SJSA1 (cell line): ENCODE measurements around the gene ZNF581. TPM values are rescaled to one million over a fixed set of nuclear protein-coding genes. Genes with fewer than 3 reads are reported as not detected.

ENCODE experiments used
- DNase-seq, 2 experiments: peaks; one replicate each; pipeline ENCODE4 v3.0.0-alpha.2; 2015 to 2020; ENCODE audit warnings: low spot score in 2 of 2, low read depth in 1 of 2
- H3K27ac ChIP-seq: fragments of 250-450 bp; sonication (Bioruptor Pico); 2 replicates; pipeline ENCODE4 v1.5.1; 2020; ENCODE audit warnings: mild to moderate bottlenecking, moderate library complexity
- H3K27me3 ChIP-seq: fragments of 250-450 bp; sonication (Bioruptor Pico); replicated peaks from 2 replicates; pipeline ENCODE4 v1.5.1; 2020; ENCODE audit warnings: mild to moderate bottlenecking, moderate library complexity
- H3K36me3 ChIP-seq: fragments of 250-450 bp; sonication (Bioruptor Pico); 2 replicates; pipeline ENCODE4 v1.5.1; 2020; ENCODE audit warnings: mild to moderate bottlenecking
- H3K4me1 ChIP-seq: fragments of 250-450 bp; sonication (Bioruptor Pico); replicated peaks from 2 replicates; pipeline ENCODE4 v1.6.1; 2021; ENCODE audit warnings: mild to moderate bottlenecking
- H3K4me3 ChIP-seq: fragments of 250-450 bp; sonication (Bioruptor Pico); 2 replicates; pipeline ENCODE4 v1.5.1; 2020; ENCODE audit warnings: mild to moderate bottlenecking
- H3K9me3 ChIP-seq: fragments of 250-450 bp; sonication (Bioruptor Pico); replicated peaks from 2 replicates; pipeline ENCODE4 v1.5.1; 2020; ENCODE audit warnings: mild to moderate bottlenecking
- total RNA-seq: library from RNA; depleted of rRNA; stranded (reverse); fragments of >200 nt; shearing (Covaris generic); gene quantifications from 2 replicates; pipeline ENCODE4 v1.2.3, GENCODE V29; 2014

Gene ZNF581
- total RNA-seq, 1 experiment from 2014 or later = 5.5 TPM

GRCh38 chr19:55603581-55604292 lies 39.7 kb upstream of the ZNF581 start:
- H3K27me3 ChIP-seq = no peaks in the 10 kb centered on the region
- H3K27ac ChIP-seq = no peak overlapping the region
- H3K9me3 ChIP-seq = no peaks in the 10 kb centered on the region
- peaks cover 18% of the 10 kb centered on the region for H3K4me1 ChIP-seq
- no peak overlapping the region for H3K4me3 ChIP-seq
- H3K36me3 ChIP-seq = peaks cover 13% of the 10 kb centered on the region
- DNase-seq = no peak

- Histone ChIP-seq H3K27ac (peak overlapping the region; percentile 67), H3K36me3 (peaks cover 25% of the 10 kb centered on the region), H3K4me3 (peak overlapping the region; percentile 69), H3K27me3 (no peaks in the 10 kb centered on the region), H3K4me1 (peaks cover 18% of the 10 kb centered on the region), H3K9me3 (no peaks in the 10 kb centered on the region)
- DNase-seq = peak; percentile 96 to 99
These were observed 38.2 kb upstream of the ZNF581 start for GRCh38 chr19:55605207-55605636.

- H3K4me1 ChIP-seq = peaks cover 16% of the 10 kb centered on the region
- peak within 1 kb of the TSS; percentile 69 for H3K4me3 ChIP-seq
- H3K9me3 ChIP-seq = no peaks in the 10 kb centered on the region
- H3K27ac ChIP-seq = peak within 1 kb of the TSS; percentile 67
- peaks cover 31% of the 10 kb centered on the region for H3K36me3 ChIP-seq
- DNase-seq = peak; percentile 78 to 86
- H3K27me3 ChIP-seq = no peaks in the 10 kb centered on the region
These were observed 37.6 kb upstream of the ZNF581 start, which contains the start of gene ZNF865 for GRCh38 chr19:55605637-55606470. Gene ZNF865, plus strand, starts transcription at chr19:55605647. Its CDS starts 7,972 bp downstream, at chr19:55613619.

GRCh38 chr19:55606471-55606787 lies 37.0 kb upstream of the ZNF581 start:
- Histone ChIP-seq H3K4me3 (peak overlapping the region; percentile 69), H3K27me3 (no peaks in the 10 kb centered on the region), H3K27ac (no peak overlapping the region), H3K4me1 (peaks cover 14% of the 10 kb centered on the region), H3K36me3 (peaks cover 33% of the 10 kb centered on the region), H3K9me3 (no peaks in the 10 kb centered on the region)
- DNase-seq = no peak

GRCh38 chr19:55606817-55607216 lies 36.6 kb upstream of the ZNF581 start:
- Histone ChIP-seq H3K36me3 (peaks cover 33% of the 10 kb centered on the region), H3K4me3 (peak overlapping the region; percentile 69), H3K27ac (no peak overlapping the region), H3K4me1 (peaks cover 14% of the 10 kb centered on the region), H3K9me3 (no peaks in the 10 kb centered on the region), H3K27me3 (no peaks in the 10 kb centered on the region)
- DNase-seq = no peak

GRCh38 chr19:55609326-55609725 lies 34.1 kb upstream of the ZNF581 start:
- no peak overlapping the region for H3K27ac ChIP-seq
- no peak overlapping the region for H3K4me3 ChIP-seq
- H3K9me3 ChIP-seq = no peaks in the 10 kb centered on the region
- no peaks in the 10 kb centered on the region for H3K27me3 ChIP-seq
- peaks cover 33% of the 10 kb centered on the region for H3K36me3 ChIP-seq
- DNase-seq = no peak
- H3K4me1 ChIP-seq = peaks cover 11% of the 10 kb centered on the region

- peaks cover 48% of the 10 kb centered on the region for H3K36me3 ChIP-seq
- H3K9me3 ChIP-seq = no peaks in the 10 kb centered on the region
- H3K4me1 ChIP-seq = peaks cover 4% of the 10 kb centered on the region
- H3K4me3 ChIP-seq = no peak overlapping the region
- no peak for DNase-seq
- no peaks in the 10 kb centered on the region for H3K27me3 ChIP-seq
- H3K27ac ChIP-seq = no peak overlapping the region
These were observed 32.0 kb upstream of the ZNF581 start for GRCh38 chr19:55611300-55611982.

- H3K4me3 ChIP-seq = no peak overlapping the region
- H3K9me3 ChIP-seq = no peaks in the 10 kb centered on the region
- DNase-seq = no peak
- H3K36me3 ChIP-seq = peaks cover 45% of the 10 kb centered on the region
- no peaks in the 10 kb centered on the region for H3K4me1 ChIP-seq
- H3K27ac ChIP-seq = no peak overlapping the region
- no peaks in the 10 kb centered on the region for H3K27me3 ChIP-seq
These were observed 31.3 kb upstream of the ZNF581 start for GRCh38 chr19:55611983-55612645.

- no peak overlapping the region for H3K4me3 ChIP-seq
- no peaks in the 10 kb centered on the region for H3K4me1 ChIP-seq
- no peak for DNase-seq
- no peak overlapping the region for H3K27ac ChIP-seq
- H3K9me3 ChIP-seq = no peaks in the 10 kb centered on the region
- peaks cover 54% of the 10 kb centered on the region for H3K36me3 ChIP-seq
- H3K27me3 ChIP-seq = no peaks in the 10 kb centered on the region
These were observed 30.1 kb upstream of the ZNF581 start for GRCh38 chr19:55613396-55613795.

GRCh38 chr19:55613930-55614710 lies 29.3 kb upstream of the ZNF581 start:
- Histone ChIP-seq H3K27me3 (no peaks in the 10 kb centered on the region), H3K36me3 (peaks cover 50% of the 10 kb centered on the region)
- no peak for DNase-seq

GRCh38 chr19:55614711-55615542 lies 28.5 kb upstream of the ZNF581 start:
- Histone ChIP-seq H3K27ac (no peak overlapping the region), H3K4me1 (no peaks in the 10 kb centered on the region), H3K4me3 (no peak overlapping the region), H3K27me3 (no peaks in the 10 kb centered on the region), H3K36me3 (peaks cover 42% of the 10 kb centered on the region), H3K9me3 (no peaks in the 10 kb centered on the region)
- DNase-seq = no peak

More at GRCh38 chr19:55613930-55614710, 29.3 kb upstream of the ZNF581 start:
- Histone ChIP-seq H3K27ac (no peak overlapping the region), H3K4me3 (no peak overlapping the region), H3K9me3 (no peaks in the 10 kb centered on the region), H3K4me1 (no peaks in the 10 kb centered on the region)
